BLaER1 (cell line): Measurements from ENCODE around the gene MPHOSPH10.
A peak's percentile ranks its signal among the peaks of the same experiment; 100 is the strongest.
"Not testable (repeated sequence)": the region's sequence is repeated elsewhere in the genome, so short reads cannot be mapped to it uniquely, and the experiment has no call there.

ENCODE experiments used
- H3K27ac ChIP-seq: shearing (Covaris generic); formaldehyde crosslinking; 2 replicates; pipeline ENCODE4 v1.8.1; 2022
- H3K27me3 ChIP-seq: shearing (Covaris generic); formaldehyde crosslinking; 2 replicates; pipeline ENCODE4 v1.8.1; 2022
- H3K36me3 ChIP-seq: shearing (Covaris generic); formaldehyde crosslinking; 2 replicates; pipeline ENCODE4 v1.8.1; 2022
- H3K4me1 ChIP-seq: shearing (Covaris generic); formaldehyde crosslinking; 2 replicates; pipeline ENCODE4 v1.8.1; 2022
- H3K4me2 ChIP-seq: shearing (Covaris generic); formaldehyde crosslinking; 2 replicates; pipeline ENCODE4 v1.8.1; 2022
- H3K4me3 ChIP-seq: shearing (Covaris generic); formaldehyde crosslinking; 2 replicates; pipeline ENCODE4 v1.8.1; 2022
- H3K9ac ChIP-seq: shearing (Covaris generic); formaldehyde crosslinking; 2 replicates; pipeline ENCODE4 v1.8.1; 2022
- H3K9me3 ChIP-seq: shearing (Covaris generic); formaldehyde crosslinking; 2 replicates; pipeline ENCODE4 v1.8.1; 2022
- H4K20me1 ChIP-seq: shearing (Covaris generic); formaldehyde crosslinking; 2 replicates; pipeline ENCODE4 v1.8.1; 2022
- Cebpa-rat ChIP-seq: shearing (Covaris generic); IDR thresholded peaks from 2 replicates; pipeline ENCODE4 v1.8.1; 2022

MPHOSPH10 gene, protein sequence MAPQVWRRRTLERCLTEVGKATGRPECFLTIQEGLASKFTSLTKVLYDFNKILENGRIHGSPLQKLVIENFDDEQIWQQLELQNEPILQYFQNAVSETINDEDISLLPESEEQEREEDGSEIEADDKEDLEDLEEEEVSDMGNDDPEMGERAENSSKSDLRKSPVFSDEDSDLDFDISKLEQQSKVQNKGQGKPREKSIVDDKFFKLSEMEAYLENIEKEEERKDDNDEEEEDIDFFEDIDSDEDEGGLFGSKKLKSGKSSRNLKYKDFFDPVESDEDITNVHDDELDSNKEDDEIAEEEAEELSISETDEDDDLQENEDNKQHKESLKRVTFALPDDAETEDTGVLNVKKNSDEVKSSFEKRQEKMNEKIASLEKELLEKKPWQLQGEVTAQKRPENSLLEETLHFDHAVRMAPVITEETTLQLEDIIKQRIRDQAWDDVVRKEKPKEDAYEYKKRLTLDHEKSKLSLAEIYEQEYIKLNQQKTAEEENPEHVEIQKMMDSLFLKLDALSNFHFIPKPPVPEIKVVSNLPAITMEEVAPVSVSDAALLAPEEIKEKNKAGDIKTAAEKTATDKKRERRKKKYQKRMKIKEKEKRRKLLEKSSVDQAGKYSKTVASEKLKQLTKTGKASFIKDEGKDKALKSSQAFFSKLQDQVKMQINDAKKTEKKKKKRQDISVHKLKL

DNA sequence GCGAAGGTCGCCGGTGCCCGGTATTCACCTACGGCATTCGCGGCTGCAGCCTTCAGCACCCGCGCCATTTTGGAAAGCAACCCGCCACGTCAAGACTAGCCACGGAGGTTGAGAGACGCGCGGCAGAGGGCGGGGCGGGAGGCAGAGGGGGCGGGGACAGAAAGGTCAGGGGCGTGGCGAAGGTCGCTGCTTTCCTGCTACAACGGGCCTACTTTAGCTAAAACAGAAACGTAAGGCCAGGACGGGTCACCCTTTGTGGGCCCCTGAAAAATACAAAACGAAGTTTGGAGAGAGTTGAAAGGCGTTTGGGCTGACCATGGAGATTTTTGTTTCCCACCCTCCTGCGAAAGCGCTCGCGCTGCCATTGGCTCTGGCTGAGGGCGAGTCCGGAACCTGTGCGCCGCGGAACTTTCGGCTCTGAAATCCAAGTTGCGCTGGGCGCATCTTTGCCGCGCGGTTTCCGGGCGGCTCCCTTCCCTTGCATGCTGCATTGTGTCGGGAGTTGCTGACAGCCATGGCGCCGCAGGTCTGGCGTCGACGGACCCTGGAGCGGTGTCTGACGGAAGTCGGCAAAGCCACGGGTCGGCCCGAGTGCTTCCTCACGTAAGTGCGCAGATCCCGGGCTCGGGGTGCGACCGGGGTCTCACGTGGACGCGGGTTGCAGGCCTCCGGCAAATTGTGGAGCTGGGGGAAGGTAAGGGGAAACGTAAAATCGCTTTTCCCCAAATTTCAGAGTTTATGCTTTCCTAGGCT lies at the start of gene MPHOSPH10, which contains the start of gene MCEE:
MPHOSPH10 (plus strand) TSS at position 483 of the 753 bp plus-strand sequence; CDS start at position 515, 32 bp downstream.
MCEE (minus strand) TSS at position 78 of the 753 bp plus-strand sequence; CDS start at position 68, 10 bp downstream.
- no peak for TF ChIP-seq Cebpa-rat

DNA sequence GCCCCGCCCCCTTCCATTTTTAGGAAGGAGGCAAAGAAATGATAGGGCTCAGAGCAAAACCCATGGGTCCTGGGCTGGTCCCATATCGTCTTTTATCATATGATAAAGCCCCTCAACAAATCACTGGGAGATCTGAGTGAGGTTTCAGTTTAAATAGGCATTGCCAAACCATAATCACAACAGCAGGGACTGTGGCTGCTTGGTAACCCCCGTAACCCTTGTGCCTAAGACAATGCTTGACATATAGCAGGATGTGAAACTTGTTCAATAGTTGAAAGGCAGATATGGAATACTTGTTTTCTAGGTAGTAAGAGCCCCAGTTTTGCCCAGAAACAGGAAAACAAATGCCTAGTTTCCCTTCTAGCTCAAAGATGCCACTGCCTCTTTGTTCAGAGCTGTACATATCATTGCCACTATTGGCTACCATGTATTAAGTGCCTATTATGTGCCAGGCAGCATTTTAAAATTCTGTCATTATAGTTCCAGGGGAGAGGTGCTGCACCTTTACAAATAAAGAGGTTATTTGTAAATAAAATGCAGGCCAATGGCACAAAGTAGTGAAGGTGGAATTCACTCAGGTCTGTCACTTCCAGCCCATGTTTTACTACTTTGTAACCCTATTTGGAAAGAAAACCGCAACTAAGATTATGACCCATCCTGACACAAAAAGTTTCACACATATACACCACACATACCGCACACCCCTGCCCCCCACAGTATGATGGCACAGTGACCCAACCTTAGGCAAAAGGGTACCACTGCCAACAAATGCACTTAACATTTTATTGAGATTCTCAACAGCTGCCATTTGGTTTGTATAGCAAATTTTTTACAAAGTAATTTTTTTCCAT lies 47.8 kb upstream of the MPHOSPH10 start:
- no peak overlapping the region for H3K27ac ChIP-seq
- no peaks in the 10 kb centered on the region for H3K27me3 ChIP-seq
- H3K4me2 ChIP-seq = no peak overlapping the region
- TF ChIP-seq Cebpa-rat = no peak
- no peaks in the 10 kb centered on the region for H3K4me1 ChIP-seq
- H3K36me3 ChIP-seq = peaks cover 25% of the 10 kb centered on the region
- no peaks in the 10 kb centered on the region for H4K20me1 ChIP-seq
- H3K9ac ChIP-seq = no peak overlapping the region
- H3K4me3 ChIP-seq = no peak overlapping the region
- no peaks in the 10 kb centered on the region for H3K9me3 ChIP-seq

More for the DNA sequence above, at the start of gene MPHOSPH10, which contains the start of gene MCEE:
- no peaks in the 10 kb centered on the region for H3K27me3 ChIP-seq
- H3K4me3 ChIP-seq = peak within 1 kb of the TSS; percentile 84
- peak within 1 kb of the TSS; percentile 90 for H3K9ac ChIP-seq
- no peaks in the 10 kb centered on the region for H3K9me3 ChIP-seq
- peaks cover 37% of the 10 kb centered on the region for H3K4me1 ChIP-seq
- H4K20me1 ChIP-seq = peaks cover 25% of the 10 kb centered on the region
- H3K36me3 ChIP-seq = peaks cover 29% of the 10 kb centered on the region
- peak within 1 kb of the TSS; percentile 87 for H3K27ac ChIP-seq
- peak within 1 kb of the TSS; percentile 94 for H3K4me2 ChIP-seq

DNA sequence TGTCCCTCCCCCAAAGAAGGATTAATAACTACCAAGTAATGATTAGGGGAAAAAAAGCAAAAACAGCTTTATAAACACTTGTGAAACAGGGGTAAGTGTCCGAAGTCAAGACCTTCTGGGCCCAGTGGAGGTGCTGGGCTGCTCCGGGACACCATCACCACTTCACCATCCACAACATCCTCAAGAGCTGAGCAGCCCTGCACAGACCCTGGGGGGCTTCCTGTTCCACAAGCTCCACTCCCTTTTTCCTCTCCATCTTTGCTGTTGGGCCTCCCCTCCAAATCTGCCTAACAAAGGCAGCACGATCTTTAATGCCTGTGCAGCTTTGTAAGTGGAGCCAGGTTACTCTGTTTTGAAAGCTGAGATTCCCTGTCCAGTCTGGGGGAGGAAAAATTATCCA lies 47.1 kb upstream of the MPHOSPH10 start:
- not testable (repeated sequence) for H3K4me2 ChIP-seq

DNA sequence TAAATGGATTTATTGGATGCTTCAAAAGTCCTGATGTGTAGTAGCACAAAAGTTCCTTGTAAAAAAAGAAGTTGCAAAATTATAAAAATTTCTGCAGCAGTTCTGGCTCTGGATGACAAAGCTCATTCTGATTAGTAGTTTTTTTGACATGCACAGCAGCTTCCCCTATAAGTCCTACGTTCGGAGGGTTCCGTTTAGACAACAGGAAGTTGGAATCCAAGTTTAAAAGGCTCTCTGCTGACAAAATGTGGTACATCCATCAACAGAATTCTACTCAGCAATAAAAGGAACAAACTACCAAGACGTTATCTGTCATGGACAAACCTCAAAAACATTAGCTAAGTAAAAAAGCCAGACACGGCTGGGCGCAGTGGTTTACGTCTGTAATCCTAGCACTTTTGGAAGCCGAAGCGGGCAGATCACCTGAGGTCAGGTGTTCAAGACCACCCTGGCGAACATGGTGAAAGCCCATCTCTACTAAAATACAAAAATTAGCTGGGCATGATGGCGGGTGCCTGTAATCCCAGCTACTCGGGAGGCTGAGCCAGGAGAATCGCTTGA lies 46.6 kb upstream of the MPHOSPH10 start:
- H3K4me3 ChIP-seq, H3K4me2 ChIP-seq: not testable (repeated sequence)

More for the DNA sequence above, 47.1 kb upstream of the MPHOSPH10 start:
- H3K9ac ChIP-seq, H3K27ac ChIP-seq, H4K20me1 ChIP-seq, H3K27me3 ChIP-seq, H3K4me3 ChIP-seq, H3K9me3 ChIP-seq, H3K4me1 ChIP-seq: not testable (repeated sequence)
- peaks cover 18% of the 10 kb centered on the region for H3K36me3 ChIP-seq

DNA sequence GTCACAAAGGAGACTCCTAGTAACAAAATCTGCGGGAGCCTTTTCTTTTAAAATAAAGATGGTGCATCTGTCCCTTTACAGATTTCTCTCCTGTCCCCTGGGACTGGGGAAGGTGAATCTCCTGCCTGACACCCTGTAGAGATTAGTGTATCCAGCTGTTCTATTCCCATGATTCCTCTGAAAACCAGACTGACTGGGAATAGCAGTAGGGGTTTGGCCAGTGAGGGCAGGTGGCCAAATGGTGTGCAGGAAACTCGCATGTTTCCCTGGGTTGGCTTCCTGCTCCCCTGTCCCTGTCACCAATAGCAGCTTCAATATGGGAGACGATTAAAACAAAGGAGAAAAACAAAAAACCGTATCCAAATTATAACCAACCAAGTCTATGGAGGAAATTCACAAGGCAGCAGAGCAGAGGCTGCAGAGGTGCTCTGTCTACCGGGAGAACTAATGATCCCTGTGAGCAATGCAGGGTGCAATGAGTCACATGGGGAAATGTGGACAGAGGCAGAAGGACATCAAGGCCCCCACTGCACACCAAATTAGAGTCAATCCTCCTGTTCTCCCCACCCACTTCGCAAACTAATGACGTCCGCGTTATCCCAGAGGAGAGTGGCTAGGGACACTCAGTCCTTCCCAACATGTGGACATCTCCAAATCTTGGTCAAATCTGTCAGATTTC lies 45.0 kb upstream of the MPHOSPH10 start:
- not testable (repeated sequence) for H3K4me1 ChIP-seq, H3K27ac ChIP-seq, H3K36me3 ChIP-seq, H4K20me1 ChIP-seq, H3K4me3 ChIP-seq, H3K27me3 ChIP-seq, H3K4me2 ChIP-seq, H3K9ac ChIP-seq, H3K9me3 ChIP-seq

More for the DNA sequence above, 46.6 kb upstream of the MPHOSPH10 start:
- not testable (repeated sequence) for H4K20me1 ChIP-seq, H3K9ac ChIP-seq, H3K27ac ChIP-seq, H3K9me3 ChIP-seq, H3K4me1 ChIP-seq, H3K27me3 ChIP-seq
- H3K36me3 ChIP-seq = peaks cover 13% of the 10 kb centered on the region

DNA sequence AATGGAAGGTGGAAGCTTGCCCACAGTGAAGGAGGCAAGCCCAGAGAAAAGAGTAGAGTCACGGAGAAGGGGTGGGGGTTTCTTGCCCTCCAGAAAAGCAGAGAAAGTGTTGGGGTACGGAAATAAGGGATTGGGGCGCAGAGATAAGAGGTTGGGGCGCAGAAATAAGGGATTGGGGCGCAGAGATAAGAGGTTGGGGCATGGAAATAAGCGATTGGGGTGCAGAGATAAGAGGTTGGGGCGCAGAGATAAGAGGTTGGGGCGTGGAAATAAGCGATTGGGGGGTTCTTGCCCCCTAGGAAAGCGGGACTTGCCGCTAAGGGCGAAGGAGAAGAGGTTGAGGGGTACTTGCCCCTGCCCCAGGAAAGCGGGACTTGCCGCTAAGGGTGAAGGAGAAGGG lies 41.0 kb upstream of the MPHOSPH10 start:
- not testable (repeated sequence) for H3K27me3 ChIP-seq, H3K4me2 ChIP-seq, H3K4me1 ChIP-seq, H3K9ac ChIP-seq, H3K36me3 ChIP-seq, H3K4me3 ChIP-seq, H3K27ac ChIP-seq, H3K9me3 ChIP-seq, H4K20me1 ChIP-seq

DNA sequence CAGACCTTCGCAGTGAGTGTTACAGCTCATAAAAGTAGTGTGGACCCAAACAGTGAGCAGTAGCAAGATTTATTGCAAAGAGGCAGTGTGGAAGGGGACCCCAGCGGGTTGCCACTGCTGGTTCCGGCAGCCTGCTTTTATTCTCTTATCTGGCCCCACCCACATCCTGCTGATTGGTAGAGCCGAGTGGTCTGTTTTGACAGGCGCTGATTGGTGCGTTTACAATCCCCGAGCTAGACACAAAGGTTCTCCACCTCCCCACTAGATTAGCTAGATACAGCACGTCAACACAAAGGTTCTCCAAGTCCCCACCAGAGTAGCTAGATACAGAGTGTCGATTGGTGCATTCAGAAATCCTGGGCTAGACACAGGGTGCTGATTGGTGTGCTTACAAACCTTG lies 38.6 kb upstream of the MPHOSPH10 start:
- H3K27me3 ChIP-seq, H3K4me1 ChIP-seq, H3K4me3 ChIP-seq, H3K4me2 ChIP-seq, H3K27ac ChIP-seq, H3K9me3 ChIP-seq, H4K20me1 ChIP-seq, H3K9ac ChIP-seq, H3K36me3 ChIP-seq: not testable (repeated sequence)

DNA sequence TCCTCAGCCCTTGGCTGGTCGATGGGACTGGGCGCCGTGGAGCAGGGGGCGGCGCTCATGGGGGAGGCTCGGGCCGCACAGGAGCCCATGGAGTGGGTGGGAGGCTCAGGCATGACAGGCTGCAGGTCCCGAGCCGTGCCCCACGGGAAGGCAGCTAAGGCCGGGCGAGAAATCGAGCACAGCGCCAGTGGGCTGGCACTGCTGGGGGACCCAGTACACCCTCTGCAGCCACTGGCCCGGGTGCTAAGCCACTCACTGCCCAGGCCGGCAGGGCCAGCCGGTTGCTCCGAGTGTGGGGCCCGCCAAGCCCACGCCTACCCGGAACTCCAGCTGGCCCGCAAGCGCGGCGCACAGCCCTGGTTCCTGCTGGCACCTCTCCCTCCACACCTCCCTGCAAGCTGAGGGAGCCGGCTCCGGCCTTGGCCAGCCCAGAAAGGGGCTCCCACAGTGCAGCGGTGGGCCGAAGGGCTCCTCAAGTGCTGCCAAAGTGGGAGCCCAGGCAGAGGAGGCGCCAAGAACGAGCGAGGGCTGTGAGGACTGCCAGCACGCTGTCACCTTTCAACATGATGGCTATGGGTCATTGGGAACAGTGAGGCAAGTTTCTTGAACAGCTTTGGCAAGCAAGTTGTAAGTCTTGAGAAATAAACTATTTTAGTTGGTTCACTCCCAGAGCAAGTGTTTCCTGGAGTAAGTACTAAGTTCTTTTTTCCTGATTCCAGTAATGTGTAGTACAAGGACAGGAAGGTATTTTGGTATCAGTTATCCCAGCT lies 37.8 kb upstream of the MPHOSPH10 start:
- not testable (repeated sequence) for H3K27ac ChIP-seq, H3K9ac ChIP-seq, H3K9me3 ChIP-seq, H4K20me1 ChIP-seq, H3K36me3 ChIP-seq, H3K4me1 ChIP-seq, H3K4me3 ChIP-seq, H3K4me2 ChIP-seq, H3K27me3 ChIP-seq
